ENCODE results near the gene SH3GLB1. TPM values are rescaled to one million over a fixed set of nuclear protein-coding genes. Genes with fewer than 3 reads are reported as not detected.

The SH3GLB1 gene
- total and polyA plus RNA-seq, 2 experiments from 2014 or later, result 41.5 to 57.4 TPM

DNA sequence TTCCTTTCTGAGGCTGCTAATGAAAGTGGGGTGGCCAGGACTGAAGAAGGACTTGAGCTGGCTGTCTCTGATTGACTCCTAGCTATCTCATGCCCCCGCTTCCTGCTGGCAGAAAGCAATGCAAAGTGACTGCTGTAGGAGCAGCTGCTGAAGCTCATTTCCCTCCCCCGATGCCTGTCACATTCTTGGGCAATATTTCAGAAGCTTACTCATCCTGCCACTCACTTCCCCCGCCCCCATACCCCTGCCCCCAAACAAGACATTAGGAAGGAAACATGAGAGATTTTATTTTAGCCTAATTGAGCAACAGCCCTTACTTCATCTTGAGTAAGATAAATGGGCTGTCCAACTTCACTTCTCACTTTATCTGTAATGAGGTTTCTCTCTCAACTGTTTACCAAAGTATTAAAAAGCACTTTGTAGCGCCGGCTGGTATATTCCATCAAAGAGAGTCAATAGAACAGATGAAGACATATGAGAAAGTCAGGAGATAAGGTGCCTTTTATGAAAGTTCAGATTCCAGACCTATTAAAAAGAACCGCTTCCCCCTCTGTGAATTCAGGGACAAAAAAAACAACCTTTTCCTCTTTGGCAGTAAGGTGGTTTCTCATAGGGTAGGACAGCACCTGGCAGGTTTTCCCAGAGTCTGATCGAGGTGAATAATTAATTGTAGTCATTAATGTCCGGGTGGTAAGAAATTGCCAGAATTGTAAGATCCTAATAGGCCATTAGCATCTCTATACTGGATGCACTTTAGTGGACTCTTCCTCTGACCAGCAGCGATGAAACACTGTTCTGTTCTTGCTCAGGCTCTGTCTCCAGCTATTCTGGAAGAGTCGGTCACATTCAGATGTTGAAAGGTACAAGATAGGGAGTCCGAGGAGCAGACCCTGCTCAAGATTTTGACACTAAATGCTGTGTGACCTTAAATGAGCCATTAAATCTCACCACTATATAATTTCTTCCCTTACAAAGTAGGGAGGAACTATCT, 70.2 kb downstream of the SH3GLB1 start:
- TF ChIP-seq, protein P1, sequence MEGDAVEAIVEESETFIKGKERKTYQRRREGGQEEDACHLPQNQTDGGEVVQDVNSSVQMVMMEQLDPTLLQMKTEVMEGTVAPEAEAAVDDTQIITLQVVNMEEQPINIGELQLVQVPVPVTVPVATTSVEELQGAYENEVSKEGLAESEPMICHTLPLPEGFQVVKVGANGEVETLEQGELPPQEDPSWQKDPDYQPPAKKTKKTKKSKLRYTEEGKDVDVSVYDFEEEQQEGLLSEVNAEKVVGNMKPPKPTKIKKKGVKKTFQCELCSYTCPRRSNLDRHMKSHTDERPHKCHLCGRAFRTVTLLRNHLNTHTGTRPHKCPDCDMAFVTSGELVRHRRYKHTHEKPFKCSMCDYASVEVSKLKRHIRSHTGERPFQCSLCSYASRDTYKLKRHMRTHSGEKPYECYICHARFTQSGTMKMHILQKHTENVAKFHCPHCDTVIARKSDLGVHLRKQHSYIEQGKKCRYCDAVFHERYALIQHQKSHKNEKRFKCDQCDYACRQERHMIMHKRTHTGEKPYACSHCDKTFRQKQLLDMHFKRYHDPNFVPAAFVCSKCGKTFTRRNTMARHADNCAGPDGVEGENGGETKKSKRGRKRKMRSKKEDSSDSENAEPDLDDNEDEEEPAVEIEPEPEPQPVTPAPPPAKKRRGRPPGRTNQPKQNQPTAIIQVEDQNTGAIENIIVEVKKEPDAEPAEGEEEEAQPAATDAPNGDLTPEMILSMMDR (IDR thresholded peaks at IDR 0.05; ENCODE audit: low read depth, low read length), result no peak
- H3K9me3 ChIP-seq (ENCODE audit: low read depth), result no peaks in the 10 kb centered on the region
- peaks cover 48% of the 10 kb centered on the region for H3K4me1 ChIP-seq (ENCODE audit: low read depth)
- no peaks in the 10 kb centered on the region for H3K27me3 ChIP-seq
- H3K36me3 ChIP-seq, result no peaks in the 10 kb centered on the region
- H3K27ac ChIP-seq, result peak overlapping the region; percentile 78
- no peak overlapping the region for H3K4me3 ChIP-seq
- DNase-seq (ENCODE audit: low read depth in 1 of 2, low spot score in 1 of 2), result peak; percentile 58 to 96

DNA sequence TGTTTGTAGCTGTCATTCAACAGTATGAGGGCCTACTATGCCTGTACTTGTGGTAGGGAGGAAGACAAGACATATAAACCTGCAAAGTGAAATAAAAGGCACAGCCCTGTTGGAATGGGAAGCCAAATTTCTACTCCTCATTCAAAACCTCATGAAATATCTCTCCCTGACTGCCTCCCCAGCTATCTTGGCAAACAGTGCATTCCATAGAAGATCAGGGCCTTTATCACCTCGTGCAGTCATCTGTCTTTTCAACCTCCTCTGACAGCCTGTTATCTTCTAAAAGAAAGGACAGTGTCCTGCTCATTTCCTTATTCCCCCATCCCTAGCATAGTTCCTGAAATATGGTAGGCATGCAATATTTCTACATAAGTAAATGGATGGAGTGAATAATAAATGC, 71.0 kb downstream of the SH3GLB1 start:
- H3K27me3 ChIP-seq, result no peaks in the 10 kb centered on the region
- H3K36me3 ChIP-seq, result no peaks in the 10 kb centered on the region
- peaks cover 48% of the 10 kb centered on the region for H3K4me1 ChIP-seq (ENCODE audit: low read depth)
- H3K9me3 ChIP-seq (ENCODE audit: low read depth), result no peaks in the 10 kb centered on the region
- TF ChIP-seq, protein P1 (IDR thresholded peaks at IDR 0.05; ENCODE audit: low read depth, low read length), result no peak
- no peak for DNase-seq (ENCODE audit: low read depth in 1 of 2, low spot score in 1 of 2)
- H3K27ac ChIP-seq, result peak overlapping the region; percentile 78
- no peak overlapping the region for H3K4me3 ChIP-seq

DNA sequence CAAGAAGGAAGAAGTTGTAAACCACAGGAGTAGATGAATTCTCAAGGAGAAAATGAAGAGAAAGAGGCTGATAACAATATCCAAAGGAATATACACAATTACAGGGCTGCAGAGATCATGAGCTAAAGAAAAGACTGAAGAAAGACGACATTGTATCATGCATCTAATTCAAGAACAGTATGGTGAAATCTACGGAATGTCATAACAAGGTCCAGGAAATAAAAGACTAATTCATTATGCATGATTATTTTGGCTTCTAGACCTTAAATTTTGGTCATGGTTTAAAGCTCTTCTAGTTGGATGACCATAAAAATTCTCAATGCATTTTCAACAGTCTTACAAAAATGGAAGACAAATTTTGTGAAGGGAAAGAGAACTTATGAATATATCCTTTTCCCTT, 71.7 kb downstream of the SH3GLB1 start:
- TF ChIP-seq, protein P1 (IDR thresholded peaks at IDR 0.05; ENCODE audit: low read depth, low read length), result no peak
- Histone ChIP-seq H3K36me3 (no peaks in the 10 kb centered on the region), H3K4me1 (ENCODE audit: low read depth) (peaks cover 48% of the 10 kb centered on the region), H3K4me3 (no peak overlapping the region), H3K9me3 (ENCODE audit: low read depth) (no peaks in the 10 kb centered on the region), H3K27me3 (no peaks in the 10 kb centered on the region), H3K27ac (no peak overlapping the region)
- DNase-seq (ENCODE audit: low read depth in 1 of 2, low spot score in 1 of 2), result peak in 1 of 2 donors; percentile 43

DNA sequence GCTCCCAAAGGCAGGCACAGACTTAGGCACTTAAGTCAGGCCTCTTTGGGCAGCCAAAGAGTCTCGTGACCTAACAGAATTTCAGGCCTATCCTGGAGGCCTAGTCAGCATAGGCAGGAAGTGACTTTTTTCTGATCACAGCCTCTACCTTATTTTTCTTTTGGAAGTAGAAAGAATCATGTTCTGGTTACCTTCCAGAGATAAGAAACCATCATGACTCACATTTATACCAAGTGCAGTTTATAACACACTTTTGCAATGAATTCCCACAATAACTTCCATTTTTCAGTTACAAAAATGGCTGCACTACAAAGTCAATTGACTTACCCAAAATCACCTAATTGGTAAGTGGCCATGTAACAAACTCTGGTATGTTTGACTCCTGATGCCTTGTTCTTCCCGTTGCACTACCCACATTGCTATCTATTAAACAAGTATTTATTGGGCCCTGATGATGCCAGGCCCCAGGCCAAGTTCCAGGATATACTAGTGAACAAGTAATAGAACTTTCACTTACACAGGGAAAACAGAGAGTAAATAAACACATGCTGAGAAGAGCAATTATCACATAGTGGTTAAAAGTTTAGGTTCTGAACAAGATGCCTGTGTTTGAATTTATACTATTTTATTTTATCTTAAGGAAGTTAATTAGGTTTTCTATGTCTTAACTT, 74.3 kb downstream of the SH3GLB1 start:
- Histone ChIP-seq H3K36me3 (no peaks in the 10 kb centered on the region), H3K4me3 (no peak overlapping the region), H3K27me3 (no peaks in the 10 kb centered on the region), H3K9me3 (ENCODE audit: low read depth) (no peaks in the 10 kb centered on the region), H3K4me1 (ENCODE audit: low read depth) (peaks cover 35% of the 10 kb centered on the region), H3K27ac (peak overlapping the region; percentile 49)
- peak in 1 of 2 donors; percentile 45 for DNase-seq (ENCODE audit: low read depth in 1 of 2, low spot score in 1 of 2)
- TF ChIP-seq, protein P1 (IDR thresholded peaks at IDR 0.05; ENCODE audit: low read depth, low read length), result no peak

DNA sequence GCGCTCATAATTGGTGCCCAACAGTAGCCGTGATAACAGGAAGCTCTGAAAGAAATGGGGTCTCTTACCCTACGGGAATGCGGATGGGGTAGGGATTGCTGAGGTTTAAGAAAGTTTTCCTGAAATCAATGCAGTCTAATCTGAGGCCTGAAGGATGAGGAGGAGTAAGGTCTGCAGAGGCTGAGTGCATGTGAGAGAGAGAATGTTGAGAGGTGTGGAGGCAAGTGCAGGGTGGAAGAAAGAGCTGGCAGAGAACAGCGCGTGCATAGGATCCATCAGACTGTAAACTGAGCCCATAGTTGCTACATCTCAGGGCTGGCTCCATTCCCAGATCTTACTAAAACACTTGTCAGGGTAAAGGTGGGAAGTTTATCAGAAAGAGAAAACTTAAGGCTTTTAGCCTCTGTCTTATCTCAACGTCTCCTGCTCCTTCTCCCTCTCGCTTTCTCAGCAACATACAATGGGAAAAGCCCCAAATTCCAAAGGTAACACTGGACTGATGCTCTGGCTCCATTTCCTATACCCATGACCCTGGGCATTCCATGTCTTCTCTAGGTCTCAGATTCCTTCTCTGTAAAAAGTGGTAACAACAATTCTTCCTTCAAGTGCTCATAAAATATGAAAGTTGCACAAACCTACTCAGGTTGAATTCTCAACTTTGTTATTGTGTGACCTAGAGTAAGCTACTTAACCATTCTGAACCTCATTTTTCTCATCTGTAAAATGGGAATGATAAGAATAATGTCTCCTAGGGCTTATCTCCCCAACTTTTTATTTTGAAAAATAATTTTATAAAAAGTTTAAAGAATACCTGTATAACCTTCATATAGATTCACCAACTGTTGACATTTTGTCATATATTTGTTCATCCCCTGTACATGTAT, 75.2 kb downstream of the SH3GLB1 start:
- Histone ChIP-seq H3K4me3 (no peak overlapping the region), H3K27me3 (no peaks in the 10 kb centered on the region), H3K9me3 (ENCODE audit: low read depth) (no peaks in the 10 kb centered on the region), H3K4me1 (ENCODE audit: low read depth) (peaks cover 27% of the 10 kb centered on the region), H3K36me3 (no peaks in the 10 kb centered on the region), H3K27ac (peak overlapping the region; percentile 49)
- TF ChIP-seq, protein P1 (IDR thresholded peaks at IDR 0.05; ENCODE audit: low read depth, low read length), result no peak
- DNase-seq (ENCODE audit: low read depth in 1 of 2, low spot score in 1 of 2), result peak; percentile 63 to 78
